Activated CD4-positive, alpha-beta T cell treated with anti-CD3 and anti-CD28 coated beads, Interleukin-2, amount 50 U/mL, for 16 hours (primary cell): Measurements from ENCODE around the gene CTTN.

ENCODE experiments used
- DNase-seq: peaks from one replicate; pipeline ENCODE4 v3.0.0-alpha.2; 2020

Gene CTTN

GRCh38 chr11:70410276-70411205, 12.2 kb downstream of the CTTN start:
- DNase-seq = no peak

- DNase-seq = no peak
These were observed 13.6 kb downstream of the CTTN start for GRCh38 chr11:70411713-70412452.

- no peak for DNase-seq
These were observed 14.8 kb downstream of the CTTN start for GRCh38 chr11:70413151-70413550.

- no peak for DNase-seq
These were observed 16.2 kb downstream of the CTTN start for GRCh38 chr11:70414341-70415100.

- DNase-seq = no peak
These were observed 16.9 kb downstream of the CTTN start for GRCh38 chr11:70415191-70415590.

- no peak for DNase-seq
These were observed 17.5 kb downstream of the CTTN start for GRCh38 chr11:70415642-70416395.

GRCh38 chr11:70416881-70417280, 18.6 kb downstream of the CTTN start:
- no peak for DNase-seq

- DNase-seq = no peak
These were observed 19.8 kb downstream of the CTTN start for GRCh38 chr11:70418130-70418529.

- DNase-seq = no peak
These were observed 21.1 kb downstream of the CTTN start for GRCh38 chr11:70419307-70420007.

- DNase-seq = no peak
These were observed 21.7 kb downstream of the CTTN start for GRCh38 chr11:70420008-70420464.

GRCh38 chr11:70420496-70420895, 22.2 kb downstream of the CTTN start:
- no peak for DNase-seq

GRCh38 chr11:70421123-70421522, 22.8 kb downstream of the CTTN start:
- no peak for DNase-seq

GRCh38 chr11:70422692-70423522, 24.6 kb downstream of the CTTN start:
- no peak for DNase-seq

GRCh38 chr11:70423523-70424505, 25.5 kb downstream of the CTTN start:
- peak; percentile 62 for DNase-seq

GRCh38 chr11:70424765-70425344, 26.5 kb downstream of the CTTN start:
- DNase-seq = no peak

GRCh38 chr11:70427436-70427835, 29.1 kb downstream of the CTTN start:
- DNase-seq = no peak

GRCh38 chr11:70428701-70429427, 30.5 kb downstream of the CTTN start:
- no peak for DNase-seq

- DNase-seq = no peak
These were observed 31.0 kb downstream of the CTTN start for GRCh38 chr11:70429428-70429705.
